SK-N-DZ (cell line): ENCODE results near the gene BCL2.
A peak's percentile ranks its signal among the peaks of the same experiment; 100 is the strongest.

Experiments used
- DNase-seq: peaks from one replicate; pipeline ENCODE4 v3.0.0-alpha.2; 2015; ENCODE audit warnings: low spot score

The BCL2 gene

DNA sequence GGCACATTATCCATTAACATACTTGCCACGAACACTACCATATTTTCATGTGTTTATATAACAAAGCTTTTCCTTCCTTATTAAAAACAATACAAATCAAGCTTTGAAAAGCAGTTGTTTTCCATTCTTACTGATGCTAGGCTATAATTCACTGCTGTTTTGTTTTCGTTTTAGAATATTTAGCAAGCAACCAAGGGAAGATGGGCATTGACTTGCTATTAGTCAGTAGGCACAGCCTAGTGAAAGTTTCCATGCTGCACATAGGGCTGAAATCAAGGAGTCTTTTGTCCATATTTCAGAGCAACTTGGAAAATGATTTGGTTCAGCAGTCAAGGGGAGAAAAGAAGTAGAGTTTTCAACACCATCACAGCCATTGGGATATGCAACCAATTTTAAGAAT, 31.3 kb downstream of the BCL2 start:
- DNase-seq, result no peak

- DNase-seq, result no peak
These were observed 31.8 kb downstream of the BCL2 start for GRCh38 chr18:63287691-63288220.

DNA sequence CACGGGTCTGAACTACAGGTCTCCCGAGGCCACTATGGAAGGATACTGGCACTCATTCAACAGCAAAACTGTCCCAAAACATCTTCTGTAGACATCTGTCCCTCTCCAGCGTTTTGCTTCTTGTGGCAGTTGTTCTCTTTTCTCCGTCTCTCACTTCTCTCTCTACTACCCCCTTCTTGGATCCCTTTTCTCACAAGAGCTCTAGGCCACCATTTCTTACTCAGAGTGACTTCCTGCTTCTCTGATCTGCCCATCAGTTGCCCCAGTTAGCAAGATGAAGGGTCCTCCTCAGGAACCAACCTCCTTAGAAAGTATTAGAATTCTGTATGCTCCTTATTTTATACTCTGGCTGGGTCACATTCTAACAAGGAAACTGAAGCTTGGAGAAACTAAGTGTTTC, 32.6 kb downstream of the BCL2 start:
- DNase-seq, result no peak

- DNase-seq, result no peak
These were observed 34.5 kb downstream of the BCL2 start for GRCh38 chr18:63284827-63285733.

DNA sequence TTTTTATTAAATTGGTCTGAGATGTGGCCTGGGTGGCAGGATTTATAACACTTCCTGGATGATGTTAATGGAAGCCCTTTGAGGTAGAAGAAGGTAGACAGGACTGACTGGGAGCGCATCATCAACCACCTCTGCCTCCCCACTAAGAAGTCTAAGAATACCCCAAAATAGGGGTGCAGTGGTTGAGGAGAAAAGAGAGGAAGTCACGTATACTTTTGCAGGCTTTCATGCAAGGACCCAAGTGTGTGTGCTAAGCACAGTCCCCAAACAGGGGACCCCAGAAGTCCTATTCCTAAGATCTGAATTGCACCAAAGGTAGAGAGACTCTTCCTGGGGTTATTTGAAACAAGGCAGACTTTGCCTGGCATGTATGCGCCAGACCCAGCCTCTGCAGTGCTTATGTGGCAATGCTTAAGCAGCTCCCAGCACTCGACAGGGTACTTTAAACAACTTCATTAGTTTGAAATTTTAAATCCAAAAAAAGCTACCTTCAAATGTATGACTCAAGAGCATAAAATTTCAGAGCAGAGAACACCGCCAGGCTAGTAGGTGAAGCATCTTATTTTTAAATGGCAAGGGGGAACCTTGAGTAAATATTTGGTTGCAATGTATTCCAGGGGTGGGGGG, 35.3 kb downstream of the BCL2 start:
- no peak for DNase-seq

DNA sequence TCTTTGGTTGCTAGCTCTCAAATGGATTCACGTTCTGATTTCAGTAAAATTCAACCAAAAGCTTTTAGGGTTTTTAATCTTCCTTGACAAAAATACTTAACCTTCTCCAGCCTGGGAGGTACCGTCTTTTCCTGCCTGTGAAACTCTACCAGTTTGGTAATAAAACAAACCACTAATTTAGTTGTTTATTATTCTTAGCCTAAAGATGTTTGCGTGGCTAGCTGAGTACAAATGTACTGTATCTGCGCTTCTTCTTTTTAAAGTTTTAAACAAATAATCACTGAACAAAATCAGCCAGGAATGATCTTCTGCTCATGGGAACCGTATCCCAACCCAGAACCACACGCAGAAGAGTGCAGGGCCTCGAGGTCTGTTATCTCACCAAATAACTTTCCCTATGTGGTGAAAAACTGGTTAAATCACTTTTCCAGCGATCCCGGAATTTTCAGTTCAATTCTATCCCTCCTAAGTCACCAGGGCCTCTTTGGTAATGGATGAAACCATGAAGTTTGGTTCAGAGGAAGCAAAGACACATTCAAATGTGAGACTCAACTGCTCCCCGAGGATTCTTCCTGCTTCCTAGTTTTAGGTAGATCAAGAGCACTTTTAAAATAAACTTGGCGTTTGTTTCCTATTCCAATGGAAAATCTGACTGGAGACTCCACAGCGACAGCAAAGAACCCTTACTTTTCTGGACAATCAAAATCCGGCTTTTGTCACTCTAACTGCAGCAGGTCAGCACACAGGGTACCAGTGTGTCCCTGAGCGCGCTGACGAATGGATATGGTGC, 36.1 kb downstream of the BCL2 start:
- no peak for DNase-seq

GRCh38 chr18:63282793-63283192, 36.8 kb downstream of the BCL2 start:
- DNase-seq, result no peak

GRCh38 chr18:63273222-63273927, 46.2 kb downstream of the BCL2 start:
- peak; percentile 38 for DNase-seq

DNA sequence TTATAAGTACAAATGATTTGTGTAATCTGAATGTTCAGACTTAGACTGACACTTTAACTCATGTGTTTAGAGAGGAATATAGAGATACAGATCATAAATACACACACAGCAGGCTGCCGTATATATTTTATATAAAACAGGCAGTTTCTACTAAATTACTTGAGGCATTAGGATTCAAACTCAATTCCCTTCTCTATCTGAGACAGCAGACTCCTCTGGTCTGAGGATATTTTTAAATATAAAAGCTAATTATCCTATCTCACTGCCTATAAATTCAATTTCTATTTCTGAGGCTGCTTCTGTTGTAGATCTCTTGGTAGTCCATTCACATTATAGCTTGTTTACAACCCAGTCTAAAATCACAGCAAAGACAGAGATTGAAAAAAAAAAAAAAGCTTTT, 46.9 kb downstream of the BCL2 start:
- peak; percentile 65 for DNase-seq

DNA sequence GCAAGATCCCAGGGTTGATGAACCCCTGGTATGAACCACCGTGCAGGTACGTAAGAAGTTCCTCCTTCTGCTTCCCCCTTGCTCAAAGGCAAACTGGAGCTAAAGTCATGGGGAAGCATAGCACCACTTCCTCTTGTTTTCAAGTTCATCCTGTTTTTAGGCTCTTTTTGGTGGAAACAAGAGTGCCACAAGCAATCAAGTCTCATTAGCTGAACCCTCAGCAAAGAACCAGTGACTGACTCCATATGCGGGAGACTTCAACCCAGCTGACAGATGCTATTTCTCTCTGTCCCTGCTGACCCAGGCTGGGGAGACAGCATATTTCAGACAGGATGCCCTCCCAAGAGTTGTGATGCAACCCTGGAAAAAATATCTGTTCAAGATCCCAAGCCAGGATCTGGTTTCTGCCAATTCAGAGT, 47.7 kb downstream of the BCL2 start:
- DNase-seq, result peak; percentile 85

DNA sequence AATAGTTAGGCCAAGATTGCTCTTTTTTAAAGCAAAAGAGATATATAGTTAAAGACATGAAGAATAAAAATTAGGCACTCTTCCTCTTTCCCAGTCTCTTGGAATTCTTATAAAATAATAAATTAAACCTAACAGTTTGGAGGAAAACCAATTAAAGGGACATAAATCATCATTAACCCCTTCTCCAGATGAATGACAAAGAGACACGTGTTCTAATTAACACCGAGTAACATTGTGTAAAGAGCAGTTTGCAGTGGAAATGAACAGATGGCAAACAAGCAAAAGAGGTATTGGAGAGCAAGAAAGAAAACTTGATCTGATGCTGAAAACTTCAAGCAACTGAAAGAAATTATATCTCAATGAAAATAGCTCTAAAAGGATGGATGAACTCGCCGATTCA, 48.4 kb downstream of the BCL2 start:
- DNase-seq, result peak; percentile 3

- DNase-seq, result no peak
These were observed 51.4 kb downstream of the BCL2 start for GRCh38 chr18:63267975-63268721.

DNA sequence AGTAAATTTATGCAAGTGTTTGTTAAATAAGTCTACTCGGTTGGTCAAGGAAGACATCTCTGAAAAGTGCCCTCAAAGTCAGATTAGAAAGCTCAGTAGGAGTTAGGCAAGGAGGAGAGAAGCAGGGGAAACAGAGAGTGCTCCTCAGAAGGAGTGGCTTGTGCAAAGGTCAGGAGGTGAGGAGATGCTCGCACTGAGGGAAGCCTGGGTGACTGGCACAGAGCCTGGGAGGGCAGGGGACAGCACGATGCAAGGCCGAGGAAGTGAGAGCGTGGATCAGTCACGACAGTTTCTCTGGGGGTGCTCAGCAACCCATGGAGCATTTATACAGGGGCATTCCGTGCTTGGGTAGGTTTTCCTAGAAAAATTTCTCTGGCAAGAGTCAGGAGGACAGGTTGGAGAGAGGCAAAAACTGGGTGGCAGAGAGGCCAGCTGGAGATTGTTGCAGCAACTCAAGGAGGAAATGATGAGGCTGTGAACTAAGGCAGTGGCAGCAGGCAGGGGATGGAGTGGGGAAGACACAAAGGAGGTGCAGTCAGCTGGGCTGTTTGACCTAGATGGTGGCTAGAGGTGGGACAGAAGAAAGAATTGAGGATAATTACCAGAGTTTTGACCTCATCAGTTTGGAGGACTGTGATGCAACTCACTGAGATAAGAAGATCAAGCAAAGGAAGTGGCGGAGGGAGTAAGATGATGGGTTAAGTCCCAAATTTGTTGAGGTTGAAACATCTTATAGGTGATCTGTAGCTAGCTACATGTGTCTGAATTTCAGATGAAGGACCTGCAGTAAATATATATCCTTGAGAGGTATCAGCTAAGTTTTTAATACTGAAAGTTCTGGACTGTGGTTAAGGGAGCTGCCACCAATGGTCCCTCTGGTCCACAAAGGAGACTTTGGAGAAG, 52.4 kb downstream of the BCL2 start:
- no peak for DNase-seq

- DNase-seq, result no peak
These were observed 54.2 kb downstream of the BCL2 start for GRCh38 chr18:63265326-63265725.

GRCh38 chr18:63264871-63265270, 54.7 kb downstream of the BCL2 start:
- no peak for DNase-seq

DNA sequence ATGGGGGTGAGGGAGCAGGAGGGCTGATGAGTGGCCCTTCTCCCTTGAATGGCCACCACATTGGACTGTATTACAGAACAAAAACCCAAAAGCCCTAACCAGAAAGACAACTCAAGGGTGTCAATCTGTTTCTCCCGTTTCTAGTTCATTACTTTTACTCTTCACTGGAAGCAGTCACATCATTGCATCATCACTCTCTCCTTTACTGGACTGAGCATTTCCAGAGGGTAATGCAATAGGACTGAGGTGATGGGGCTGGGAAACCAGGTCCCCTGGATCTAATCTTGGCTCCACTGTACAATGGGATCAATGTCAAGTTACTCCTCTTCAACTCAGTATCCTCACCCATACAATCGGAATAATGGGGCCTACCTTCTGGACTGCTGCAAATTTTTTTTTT, 56.1 kb downstream of the BCL2 start:
- no peak for DNase-seq

DNA sequence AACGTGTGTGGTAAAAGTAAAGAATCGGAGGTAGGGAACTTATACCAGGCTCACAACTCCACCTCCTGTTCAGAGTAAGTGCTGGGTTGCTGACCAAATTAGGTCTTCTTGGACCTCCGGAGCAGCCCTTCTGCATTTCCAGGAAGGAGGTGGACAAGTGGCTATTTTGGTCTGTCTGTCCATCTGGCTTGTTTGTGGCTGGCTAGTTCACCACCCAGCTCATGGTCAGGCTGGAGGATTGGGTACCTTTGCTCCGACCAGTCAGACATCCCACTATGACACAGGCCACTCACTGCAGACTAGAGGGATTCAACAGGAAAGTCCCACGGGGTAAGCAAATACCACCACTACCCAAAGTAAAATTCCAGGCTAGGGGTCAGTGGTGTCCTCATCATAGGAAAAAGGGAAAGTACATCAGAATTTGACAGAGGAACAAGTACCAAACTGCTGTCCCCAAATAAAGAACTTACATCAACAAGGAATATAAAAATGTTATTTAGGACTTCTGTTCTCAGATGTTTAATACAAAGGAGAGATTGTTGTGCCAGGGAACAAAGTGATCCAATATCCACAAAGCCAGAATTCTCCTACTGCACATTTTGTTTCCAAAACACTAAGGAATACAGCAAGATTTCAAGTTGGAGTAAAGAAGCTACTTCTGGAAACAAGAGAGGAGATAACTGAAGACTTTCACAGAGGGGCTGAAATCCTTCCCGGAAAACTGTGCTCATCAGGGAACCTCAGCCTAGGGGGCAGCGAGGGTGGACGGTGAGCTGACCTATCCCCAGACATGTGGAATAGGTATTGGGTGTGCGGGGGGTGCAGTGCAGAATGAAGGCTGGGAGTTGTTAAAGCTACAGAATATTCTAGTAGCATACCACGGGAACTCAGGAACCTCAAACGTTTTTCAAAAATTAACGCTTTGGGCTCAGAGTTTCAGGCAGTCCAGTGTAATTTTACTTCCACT, 56.9 kb downstream of the BCL2 start:
- DNase-seq, result no peak

- no peak for DNase-seq
These were observed 58.5 kb downstream of the BCL2 start for GRCh38 chr18:63261029-63261428.
